ENCODE measurements around the gene TTLL13. TPM values are rescaled to one million over a fixed set of nuclear protein-coding genes. Genes with fewer than 3 reads are reported as not detected.

The TTLL13 gene
- total RNA-seq, 1 donor from 2014 or later, result 0.69 TPM

- no peaks in the 10 kb centered on the region for H3K36me3 Mint-ChIP-seq (ENCODE audit: insufficient read depth)
- peaks cover 13% of the 10 kb centered on the region for H3K4me1 Mint-ChIP-seq (ENCODE audit: low read depth)
- H3K9me3 Mint-ChIP-seq (ENCODE audit: low read depth), result no peaks in the 10 kb centered on the region
- H3K27ac Mint-ChIP-seq, result no peak overlapping the region
- no peaks in the 10 kb centered on the region for H3K27me3 Mint-ChIP-seq
- H3K4me3 Mint-ChIP-seq (ENCODE audit: low read depth), result no peak overlapping the region
- DNase-seq (ENCODE audit: low spot score, unreplicated experiment), result no peak
- no peak for TF ChIP-seq CTCF (IDR thresholded peaks at IDR 0.05; ENCODE audit: unreplicated experiment)
Measured at GRCh38 chr15:90207252-90207651, 42.1 kb upstream of the TTLL13 start.

DNA sequence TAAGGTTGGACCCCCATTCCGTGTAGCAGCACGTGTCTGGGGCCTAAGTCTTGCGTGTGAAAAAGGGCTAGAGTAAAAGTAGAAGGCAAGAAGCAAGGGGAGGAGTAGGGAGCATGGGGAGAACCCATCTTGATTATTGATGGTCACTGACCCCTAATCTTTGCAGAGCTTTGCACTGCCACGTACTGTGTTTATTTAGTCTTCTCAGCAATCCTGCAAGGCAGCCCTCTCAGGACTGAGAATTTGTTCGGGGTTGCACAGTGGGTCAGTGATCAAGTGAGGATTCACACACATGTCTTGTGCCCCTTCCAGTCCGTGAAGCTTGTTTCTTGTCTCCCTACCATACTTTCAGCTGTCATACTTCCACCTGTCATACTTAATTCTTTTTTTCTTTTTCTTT is 41.0 kb upstream of the TTLL13 start:
- Mint-ChIP-seq H3K27me3 (no peaks in the 10 kb centered on the region), H3K27ac (no peak overlapping the region), H3K36me3 (ENCODE audit: insufficient read depth) (no peaks in the 10 kb centered on the region), H3K4me3 (ENCODE audit: low read depth) (no peak overlapping the region), H3K9me3 (ENCODE audit: low read depth) (no peaks in the 10 kb centered on the region), H3K4me1 (ENCODE audit: low read depth) (peaks cover 10% of the 10 kb centered on the region)
- DNase-seq (ENCODE audit: low spot score, unreplicated experiment), result no peak
- no peak for TF ChIP-seq CTCF (IDR thresholded peaks at IDR 0.05; ENCODE audit: unreplicated experiment)

DNA sequence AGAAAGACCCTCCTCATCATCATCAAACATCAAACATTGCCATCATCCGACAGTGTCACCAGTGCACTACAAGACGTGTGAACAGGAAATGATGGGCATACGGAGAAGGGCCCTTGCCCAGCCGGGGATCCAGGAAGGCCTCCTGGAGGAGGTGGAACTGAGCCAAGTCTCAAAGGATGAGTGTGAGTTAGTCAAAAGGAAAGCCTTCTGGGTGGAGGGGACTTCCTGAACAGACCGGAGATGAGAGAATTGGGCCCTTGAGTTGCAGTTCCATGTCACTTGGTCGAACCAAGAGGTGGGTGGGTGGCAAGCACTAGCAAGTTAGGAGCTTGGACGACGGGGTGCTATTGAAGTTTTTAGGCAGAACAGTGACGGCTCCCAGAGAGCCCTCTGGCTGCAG is 39.8 kb upstream of the TTLL13 start:
- TF ChIP-seq CTCF (IDR thresholded peaks at IDR 0.05; ENCODE audit: unreplicated experiment), result no peak
- Mint-ChIP-seq H3K9me3 (ENCODE audit: low read depth) (no peaks in the 10 kb centered on the region), H3K36me3 (ENCODE audit: insufficient read depth) (no peaks in the 10 kb centered on the region), H3K27me3 (no peaks in the 10 kb centered on the region), H3K4me3 (ENCODE audit: low read depth) (no peak overlapping the region), H3K4me1 (ENCODE audit: low read depth) (peaks cover 13% of the 10 kb centered on the region), H3K27ac (no peak overlapping the region)
- no peak for DNase-seq (ENCODE audit: low spot score, unreplicated experiment)

- DNase-seq (ENCODE audit: low spot score, unreplicated experiment), result no peak
- TF ChIP-seq CTCF (IDR thresholded peaks at IDR 0.05; ENCODE audit: unreplicated experiment), result no peak
- Mint-ChIP-seq H3K27ac (peak overlapping the region; percentile 69), H3K27me3 (no peaks in the 10 kb centered on the region), H3K4me1 (ENCODE audit: low read depth) (peaks cover 13% of the 10 kb centered on the region), H3K9me3 (ENCODE audit: low read depth) (no peaks in the 10 kb centered on the region), H3K36me3 (ENCODE audit: insufficient read depth) (no peaks in the 10 kb centered on the region), H3K4me3 (ENCODE audit: low read depth) (no peak overlapping the region)
Measured at GRCh38 chr15:90210593-90210992, 38.8 kb upstream of the TTLL13 start.

DNA sequence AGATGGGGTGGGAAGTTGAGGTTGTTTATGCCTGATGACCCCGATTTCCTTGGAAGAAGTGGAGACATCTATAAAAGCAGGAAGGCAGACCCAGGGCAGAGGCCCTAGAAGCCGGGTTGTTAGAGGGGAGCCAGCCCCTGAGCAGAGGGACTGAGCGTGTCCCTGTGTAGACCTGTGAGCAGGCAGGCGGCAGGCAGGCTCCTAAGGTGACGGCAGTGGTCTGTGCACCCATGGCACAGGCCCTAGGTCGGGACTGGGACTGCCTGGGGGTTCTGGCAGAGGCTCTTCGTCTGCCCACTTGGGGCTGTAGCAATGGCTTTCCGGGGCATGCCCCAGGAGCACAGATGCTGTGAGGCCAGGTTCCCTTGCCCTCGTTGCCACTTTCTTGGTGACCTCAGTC is 38.3 kb upstream of the TTLL13 start:
- Mint-ChIP-seq H3K9me3 (ENCODE audit: low read depth) (no peaks in the 10 kb centered on the region), H3K36me3 (ENCODE audit: insufficient read depth) (no peaks in the 10 kb centered on the region), H3K27me3 (no peaks in the 10 kb centered on the region), H3K27ac (peak overlapping the region; percentile 69), H3K4me3 (ENCODE audit: low read depth) (no peak overlapping the region), H3K4me1 (ENCODE audit: low read depth) (peaks cover 13% of the 10 kb centered on the region)
- no peak for TF ChIP-seq CTCF (IDR thresholded peaks at IDR 0.05; ENCODE audit: unreplicated experiment)
- no peak for DNase-seq (ENCODE audit: low spot score, unreplicated experiment)

Data from progenitor cell of endocrine pancreas (in vitro differentiated cells).